Measurements from ENCODE around the gene TJP3.

TJP3 gene

DNA sequence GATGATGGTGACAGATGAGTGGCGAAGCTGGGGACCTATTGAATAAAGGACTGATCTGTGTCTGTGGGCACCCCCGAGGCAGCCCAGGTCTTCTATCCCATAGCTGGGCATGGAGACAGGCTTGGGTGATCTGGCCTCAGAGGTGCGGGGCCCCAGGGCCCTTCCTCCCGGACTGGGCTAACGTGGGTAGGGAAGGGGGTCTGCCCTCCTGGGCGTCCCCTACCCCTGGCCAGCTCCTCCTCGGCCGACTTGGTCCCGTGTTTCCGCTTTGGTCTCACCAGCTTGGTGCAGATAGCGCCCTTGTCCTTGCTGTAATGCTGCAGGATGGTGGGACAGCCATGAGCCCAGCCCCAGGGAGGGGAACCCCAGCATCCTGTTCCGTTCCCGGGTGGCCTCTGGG is 74.7 kb downstream of the TJP3 start:
- DNase-seq (ENCODE audit: low read depth in 2 of 2), result no peak

DNA sequence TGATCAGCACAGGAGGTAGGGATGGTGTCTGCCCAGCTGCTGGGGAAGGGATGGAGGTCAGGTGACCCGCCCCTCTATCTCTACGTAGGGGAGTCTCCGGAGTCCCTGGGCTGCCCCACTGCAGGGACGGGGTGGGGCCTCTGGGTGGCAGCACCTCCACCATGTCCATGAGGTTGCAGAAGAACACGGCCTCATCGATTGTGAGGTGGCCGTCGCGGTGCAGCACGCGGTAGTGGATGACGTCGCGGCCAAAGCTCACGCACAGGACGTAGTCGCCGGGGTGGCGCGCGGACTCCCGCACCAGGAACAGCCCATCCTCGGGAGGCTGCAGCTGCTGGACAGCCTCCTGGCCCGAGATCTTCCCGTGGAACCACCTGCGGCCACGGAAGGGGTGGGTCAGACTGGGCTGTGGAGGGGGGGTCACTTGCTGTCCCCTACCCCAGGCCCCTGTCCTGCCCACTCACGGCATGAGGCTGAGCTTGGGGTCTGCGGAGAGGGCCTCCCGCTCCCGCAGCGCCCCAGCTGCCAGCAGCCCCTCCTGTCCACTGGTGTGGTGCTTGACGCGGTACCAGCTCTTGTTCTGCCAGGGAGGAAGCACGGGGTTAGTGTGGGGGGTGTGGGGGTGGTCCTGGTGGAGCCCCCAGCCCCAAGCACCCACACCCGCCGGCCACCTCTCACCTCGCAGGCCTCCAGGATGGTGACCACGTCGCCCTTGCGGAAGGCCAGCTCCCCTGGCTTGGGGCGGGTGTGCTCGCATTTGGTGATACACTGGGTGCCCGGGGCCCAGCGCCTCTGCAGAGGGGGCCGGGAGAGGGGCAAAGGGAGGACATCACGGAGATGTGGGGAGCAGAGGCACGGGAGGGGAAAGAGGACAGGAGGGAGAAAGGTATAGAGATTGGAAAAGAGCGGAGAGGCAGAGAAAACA is 75.7 kb downstream of the TJP3 start:
- peak in 1 of 2 experiments; percentile 41 for DNase-seq (ENCODE audit: low read depth in 2 of 2)

GRCh38 chr19:3784607-3785450 is 76.6 kb downstream of the TJP3 start:
- no peak for DNase-seq (ENCODE audit: low read depth in 2 of 2)

GRCh38 chr19:3785451-3785937 is 77.3 kb downstream of the TJP3 start:
- DNase-seq (ENCODE audit: low read depth in 2 of 2), result peak in 1 of 2 experiments; percentile 26

DNA sequence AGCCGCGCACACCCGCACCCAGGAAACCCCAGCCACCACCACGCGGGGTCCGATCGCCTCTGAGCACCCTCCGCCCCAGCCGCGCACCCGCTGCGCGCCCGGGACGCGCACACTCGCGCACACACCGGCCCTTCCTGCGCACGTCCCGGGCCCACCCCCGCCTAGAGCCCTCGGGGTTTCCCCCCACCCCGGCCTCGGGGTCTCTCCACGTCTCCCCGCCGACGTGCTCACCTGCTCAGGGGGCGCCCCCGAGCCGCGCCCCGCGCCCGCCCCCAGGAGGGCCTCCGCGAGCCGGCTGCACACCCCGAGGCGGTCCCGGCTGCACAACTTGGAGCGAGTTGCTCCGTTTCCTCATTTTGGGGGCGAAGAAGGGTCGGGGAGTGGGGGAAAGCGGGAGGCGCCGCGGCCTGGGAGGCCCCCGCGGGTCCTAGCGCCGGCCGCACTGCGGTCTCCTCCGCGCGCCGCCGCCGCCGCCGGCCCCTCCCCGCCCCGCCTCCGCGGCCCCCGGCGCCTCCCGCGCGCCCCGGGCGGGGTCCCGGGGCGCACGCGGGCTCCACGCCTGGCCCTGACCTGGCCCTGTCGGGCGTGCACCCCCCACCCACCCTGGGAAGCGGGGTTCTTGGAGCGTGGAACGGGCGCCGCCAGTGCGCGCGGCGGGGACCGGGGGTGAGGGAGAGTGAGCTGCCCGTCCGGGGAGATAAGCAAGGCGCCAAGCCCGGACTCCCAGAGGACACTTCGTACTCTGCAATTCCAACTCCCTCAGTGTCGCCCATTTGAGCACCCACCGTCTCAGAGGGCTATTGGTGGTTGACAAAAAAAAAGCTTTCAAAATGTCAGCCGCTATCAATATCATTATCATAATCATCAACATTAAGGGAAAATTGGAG is 78.0 kb downstream of the TJP3 start, which contains the start of gene MATK:
Gene MATK, minus strand, starts transcription at position 444 of the 887 bp plus-strand sequence. CDS start 1,246 bp downstream, outside the sequence.
- DNase-seq (ENCODE audit: low read depth in 2 of 2), result peak in 1 of 2 experiments; percentile 20

GRCh38 chr19:3788996-3789778 is 81.0 kb downstream of the TJP3 start:
- no peak for DNase-seq (ENCODE audit: low read depth in 2 of 2)

GRCh38 chr19:3790209-3790734 is 82.1 kb downstream of the TJP3 start:
- no peak for DNase-seq (ENCODE audit: low read depth in 2 of 2)

- no peak for DNase-seq (ENCODE audit: low read depth in 2 of 2)
Observed at GRCh38 chr19:3790941-3791340, 82.8 kb downstream of the TJP3 start.

DNA sequence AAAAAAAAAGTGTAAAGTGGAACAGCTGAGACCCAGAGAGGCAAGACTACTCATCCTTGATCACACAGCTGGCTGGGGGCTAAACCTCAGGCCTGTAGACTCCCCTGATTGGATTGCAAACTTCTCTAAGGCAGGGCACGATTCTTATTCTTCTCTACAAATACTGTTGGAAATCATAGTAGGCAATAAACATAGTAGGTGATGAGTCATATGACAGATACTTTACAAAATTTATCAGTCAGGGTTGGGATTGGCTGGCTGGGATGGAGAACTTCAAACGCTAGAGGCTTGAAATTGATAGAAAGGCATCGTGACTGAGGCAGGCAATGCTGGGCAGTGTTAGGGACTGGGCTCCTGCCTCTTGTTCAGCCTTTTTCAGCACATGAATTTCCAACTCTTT is 83.9 kb downstream of the TJP3 start:
- no peak for DNase-seq (ENCODE audit: low read depth in 2 of 2)

- no peak for DNase-seq (ENCODE audit: low read depth in 2 of 2)
Observed at GRCh38 chr19:3793799-3794198, 85.6 kb downstream of the TJP3 start.

- no peak for DNase-seq (ENCODE audit: low read depth in 2 of 2)
Observed at GRCh38 chr19:3796358-3796757, 88.2 kb downstream of the TJP3 start.

DNA sequence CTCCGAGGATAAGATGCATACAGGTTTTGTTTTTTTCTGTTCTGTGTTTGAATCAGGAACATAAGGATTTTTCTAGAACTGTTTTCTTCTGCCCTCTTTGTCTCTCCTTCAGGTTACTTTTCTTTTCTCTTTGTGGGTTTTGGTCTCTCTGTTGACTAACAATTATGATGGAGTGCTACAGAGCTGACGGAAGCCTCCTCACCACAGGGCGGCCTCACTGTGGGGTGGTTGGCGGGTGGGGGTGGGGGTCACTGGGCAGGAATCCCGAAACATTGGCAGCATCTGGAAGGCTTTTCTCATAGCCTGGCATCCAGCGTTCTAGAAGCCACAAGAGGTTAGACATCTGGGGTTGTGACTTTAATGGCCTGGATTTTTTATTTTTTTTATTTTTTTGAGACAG is 90.0 kb downstream of the TJP3 start:
- no peak for DNase-seq (ENCODE audit: low read depth in 2 of 2)

Data from stimulated activated CD4-positive, alpha-beta T cell treated with anti-CD3 and anti-CD28 coated beads, Interleukin-12 subunit alpha, Interleukin-12 subunit beta, amount 100 ng/mL, for 24 hours (primary cell).